C4-2B (cell line): ENCODE data around the gene SORCS2.

Source experiments
- CTCF ChIP-seq: fragments of 450-650 bp; conservative IDR thresholded peaks from 2 replicates; pipeline ENCODE4 v1.5.1; 2017; ENCODE audit warnings: mild to moderate bottlenecking
- ZFX ChIP-seq: fragments of 450-650 bp; IDR thresholded peaks from 2 replicates; pipeline ENCODE4 v1.6.1; 2017

DNA sequence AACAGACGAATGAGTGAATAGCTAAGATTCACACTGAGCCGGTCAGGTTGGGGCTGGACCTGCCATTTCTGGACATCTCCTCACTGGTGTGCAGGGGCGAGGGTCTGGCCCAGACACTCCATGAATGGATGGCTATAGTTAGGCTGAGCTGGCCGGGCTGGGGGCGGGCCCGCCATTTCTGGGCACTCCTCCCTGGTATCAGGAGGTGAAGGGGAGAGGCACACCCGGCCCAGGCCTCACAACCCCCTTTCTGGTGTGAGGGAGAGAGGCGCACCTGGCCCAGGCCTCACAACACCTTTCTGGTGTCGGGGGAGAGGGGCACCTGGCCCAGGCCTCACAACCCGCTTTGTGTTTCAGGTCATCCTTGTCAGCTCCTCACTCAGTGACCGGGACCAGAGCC lies 445.6 kb downstream of the SORCS2 start:
- TF ChIP-seq CTCF = no peak
- TF ChIP-seq ZFX = no peak
